ENCODE data around the gene HCAR2. TPM values are rescaled to one million over a fixed set of nuclear protein-coding genes. Genes with fewer than 3 reads are reported as not detected.

The HCAR2 gene
- total RNA-seq, 3 donors from 2014 or later (not counting 1 experiment from before 2014, with no cell fraction given), result 1.3 to 8.5 (median 1.5) TPM

DNA sequence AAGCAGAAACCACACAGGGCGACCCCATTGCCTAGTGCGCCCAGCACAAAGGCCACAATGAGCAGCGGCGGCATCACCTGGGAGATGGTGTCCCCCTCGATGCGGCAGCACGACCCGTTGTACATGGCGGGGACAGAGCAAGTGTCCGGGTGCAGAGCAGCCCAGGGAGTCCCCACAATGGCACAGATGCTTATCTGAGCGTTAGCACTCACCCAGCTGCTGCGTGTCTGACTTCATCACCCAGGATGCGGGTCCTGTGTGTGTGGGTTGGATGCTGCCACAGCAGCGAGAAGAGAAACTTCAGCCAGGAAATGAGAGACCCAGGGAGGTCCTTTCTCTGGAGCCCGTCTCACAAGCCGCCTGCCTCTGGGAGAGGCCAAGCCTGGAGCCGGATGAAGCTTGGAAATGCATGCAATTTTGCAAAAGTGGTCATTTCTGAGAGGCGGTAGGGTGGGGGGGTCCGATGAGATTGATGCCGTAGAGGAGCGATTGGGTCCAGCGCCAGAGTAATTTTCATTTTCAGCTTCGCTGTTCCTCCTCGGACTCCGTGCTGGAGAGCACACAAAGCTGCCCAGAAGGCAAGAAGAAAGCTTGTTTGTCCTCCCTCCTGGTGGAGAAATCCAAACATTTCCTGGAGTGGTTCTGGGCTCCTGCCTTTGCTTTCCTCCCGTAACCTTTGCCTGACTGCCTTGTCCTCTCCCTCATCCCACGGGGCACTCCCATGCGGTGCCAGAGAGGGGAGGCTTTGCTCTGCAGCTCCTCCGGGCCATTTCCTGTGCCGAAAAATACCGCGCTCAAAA lies 27.3 kb upstream of the HCAR2 start, which contains the start of gene HCAR1:
HCAR1 (minus strand) TSS at position 630 of the 800 bp plus-strand sequence; CDS start at position 125, 505 bp downstream.
- intact Hi-C loops (cut with micrococcal nuclease), result no loop called here
- peak in 1 of 3 donors; percentile 45 for ATAC-seq

DNA sequence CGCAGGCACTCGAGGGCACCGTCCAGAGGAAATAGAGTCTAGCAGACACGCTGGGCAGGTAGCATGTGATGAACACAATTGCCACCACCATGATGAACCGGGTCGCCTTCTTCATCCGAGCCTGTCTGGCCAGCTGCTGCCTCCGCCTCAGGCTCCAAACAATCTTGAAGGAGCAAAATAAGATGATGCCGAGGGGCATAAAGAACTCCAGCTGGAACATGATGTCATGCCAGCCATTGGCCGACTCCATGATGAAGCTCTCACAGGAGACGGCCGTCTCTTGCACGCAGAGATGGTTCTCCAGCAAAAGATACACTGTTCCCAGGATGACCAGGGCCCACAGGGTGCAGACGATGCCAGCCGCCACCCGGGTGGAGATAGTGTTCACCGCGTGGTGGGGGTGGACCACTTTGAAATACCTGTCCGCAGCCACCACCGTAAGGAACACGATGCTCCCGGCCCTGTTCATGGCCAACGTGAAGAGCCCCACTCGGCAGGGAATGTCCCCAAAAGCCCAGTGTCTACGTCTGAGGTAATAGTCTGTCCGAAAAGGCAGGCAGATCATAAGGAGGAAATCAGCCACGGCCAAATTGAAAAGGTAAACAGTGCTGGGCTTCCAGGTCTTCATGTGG lies 26.5 kb upstream of the HCAR2 start:
- Mint-ChIP-seq H3K9me3 (no peaks in the 10 kb centered on the region), H3K27ac (no peak overlapping the region), H3K4me3 (no peak overlapping the region), H3K36me3 (no peaks in the 10 kb centered on the region), H3K27me3 (ENCODE audit: low read depth in 2 of 2) (peaks cover 0 to 9% of the 10 kb centered on the region in 2 donors), H3K4me1 (no peaks in the 10 kb centered on the region)
- no peaks in the 10 kb centered on the region for H3K9me3 ChIP-seq (ENCODE audit: control insufficient read depth, insufficient read depth, low read length)
- H3K27me3 ChIP-seq (ENCODE audit: control insufficient read depth, insufficient read depth, low read length), result no peaks in the 10 kb centered on the region
- TF ChIP-seq, protein P1, sequence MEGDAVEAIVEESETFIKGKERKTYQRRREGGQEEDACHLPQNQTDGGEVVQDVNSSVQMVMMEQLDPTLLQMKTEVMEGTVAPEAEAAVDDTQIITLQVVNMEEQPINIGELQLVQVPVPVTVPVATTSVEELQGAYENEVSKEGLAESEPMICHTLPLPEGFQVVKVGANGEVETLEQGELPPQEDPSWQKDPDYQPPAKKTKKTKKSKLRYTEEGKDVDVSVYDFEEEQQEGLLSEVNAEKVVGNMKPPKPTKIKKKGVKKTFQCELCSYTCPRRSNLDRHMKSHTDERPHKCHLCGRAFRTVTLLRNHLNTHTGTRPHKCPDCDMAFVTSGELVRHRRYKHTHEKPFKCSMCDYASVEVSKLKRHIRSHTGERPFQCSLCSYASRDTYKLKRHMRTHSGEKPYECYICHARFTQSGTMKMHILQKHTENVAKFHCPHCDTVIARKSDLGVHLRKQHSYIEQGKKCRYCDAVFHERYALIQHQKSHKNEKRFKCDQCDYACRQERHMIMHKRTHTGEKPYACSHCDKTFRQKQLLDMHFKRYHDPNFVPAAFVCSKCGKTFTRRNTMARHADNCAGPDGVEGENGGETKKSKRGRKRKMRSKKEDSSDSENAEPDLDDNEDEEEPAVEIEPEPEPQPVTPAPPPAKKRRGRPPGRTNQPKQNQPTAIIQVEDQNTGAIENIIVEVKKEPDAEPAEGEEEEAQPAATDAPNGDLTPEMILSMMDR (IDR thresholded peaks at IDR 0.05), result no peak
- H3K27ac ChIP-seq (ENCODE audit: low read length), result no peak overlapping the region
- WGBS (ENCODE audit: insufficient coverage), result 95% methylated on average over 27 of the region's 27 CpGs
- no peak overlapping the region for H3K4me3 ChIP-seq (ENCODE audit: low read length)
- DNase-seq (no peak), ATAC-seq (no peak)
- H3K36me3 ChIP-seq (ENCODE audit: control insufficient read depth, insufficient read depth, low read length), result no peaks in the 10 kb centered on the region
- peaks cover 2% of the 10 kb centered on the region for H3K4me1 ChIP-seq (ENCODE audit: control insufficient read depth, insufficient read depth, low read length)
- intact Hi-C loops (cut with micrococcal nuclease), result no loop called here

More for the DNA sequence above, 27.3 kb upstream of the HCAR2 start, which contains the start of gene HCAR1:
- TF ChIP-seq, protein P1 (IDR thresholded peaks at IDR 0.05), result no peak
- H3K27me3 Mint-ChIP-seq (ENCODE audit: low read depth in 2 of 2), result peaks cover 0 to 9% of the 10 kb centered on the region in 2 donors
- DNase-seq, result peak in 1 of 2 donors; percentile 48
- H3K4me3 ChIP-seq (ENCODE audit: low read length), result no peak within 1 kb of the TSS
- no peaks in the 10 kb centered on the region for H3K9me3 ChIP-seq (ENCODE audit: control insufficient read depth, insufficient read depth, low read length)
- WGBS (ENCODE audit: insufficient coverage), result 77% methylated on average over 32 of the region's 32 CpGs
- no peaks in the 10 kb centered on the region for H3K36me3 Mint-ChIP-seq
- no peak within 1 kb of the TSS for H3K27ac ChIP-seq (ENCODE audit: low read length)
- no peaks in the 10 kb centered on the region for H3K27me3 ChIP-seq (ENCODE audit: control insufficient read depth, insufficient read depth, low read length)
- no peak within 1 kb of the TSS for H3K27ac Mint-ChIP-seq
- no peaks in the 10 kb centered on the region for H3K4me1 Mint-ChIP-seq
- H3K4me3 Mint-ChIP-seq, result no peak within 1 kb of the TSS
- H3K4me1 ChIP-seq (ENCODE audit: control insufficient read depth, insufficient read depth, low read length), result peaks cover 2% of the 10 kb centered on the region
- H3K36me3 ChIP-seq (ENCODE audit: control insufficient read depth, insufficient read depth, low read length), result no peaks in the 10 kb centered on the region
- H3K9me3 Mint-ChIP-seq, result no peaks in the 10 kb centered on the region

DNA sequence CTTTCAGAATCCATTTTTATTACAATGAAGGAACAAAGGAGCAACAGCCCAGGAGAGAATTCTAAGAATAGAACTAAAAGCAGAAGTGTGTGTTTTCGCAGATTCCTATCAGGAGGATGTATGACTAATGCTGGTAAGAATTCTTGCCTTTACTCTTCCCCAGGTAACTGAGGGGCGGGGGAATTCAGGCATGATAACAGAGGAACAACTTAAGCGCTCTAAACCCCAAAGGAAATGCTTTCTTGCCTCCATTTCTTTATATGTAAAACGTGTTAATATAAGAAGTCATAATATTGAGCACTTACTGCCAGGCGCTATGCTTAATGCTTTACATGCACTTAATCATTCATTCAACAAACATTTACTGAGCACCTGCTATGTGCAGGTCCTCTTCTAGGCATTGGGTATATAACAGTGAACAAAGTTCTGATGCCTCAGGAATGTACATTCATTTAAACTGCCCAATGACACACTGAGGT lies 23.0 kb upstream of the HCAR2 start:
- intact Hi-C loops (cut with micrococcal nuclease), result no loop called here
- TF ChIP-seq, protein P1 (IDR thresholded peaks at IDR 0.05), result no peak
- no peak overlapping the region for H3K27ac ChIP-seq (ENCODE audit: low read length)
- peak in 1 of 2 donors; percentile 18 for DNase-seq
- H3K27me3 ChIP-seq (ENCODE audit: control insufficient read depth, insufficient read depth, low read length), result no peaks in the 10 kb centered on the region
- no peaks in the 10 kb centered on the region for H3K36me3 Mint-ChIP-seq
- H3K36me3 ChIP-seq (ENCODE audit: control insufficient read depth, insufficient read depth, low read length), result no peaks in the 10 kb centered on the region
- H3K4me3 ChIP-seq (ENCODE audit: low read length), result no peak overlapping the region
- WGBS (ENCODE audit: insufficient coverage), result 6% methylated on average over 2 of the region's 5 CpGs
- no peaks in the 10 kb centered on the region for H3K4me1 Mint-ChIP-seq
- H3K9me3 Mint-ChIP-seq, result no peaks in the 10 kb centered on the region
- ATAC-seq, result peak in 2 of 3 donors; percentile 26 to 67
- no peak overlapping the region for H3K27ac Mint-ChIP-seq
- peaks cover 2% of the 10 kb centered on the region for H3K4me1 ChIP-seq (ENCODE audit: control insufficient read depth, insufficient read depth, low read length)
- peaks cover 0 to 10% of the 10 kb centered on the region in 2 donors for H3K27me3 Mint-ChIP-seq (ENCODE audit: low read depth in 2 of 2)
- H3K9me3 ChIP-seq (ENCODE audit: control insufficient read depth, insufficient read depth, low read length), result no peaks in the 10 kb centered on the region
- no peak overlapping the region for H3K4me3 Mint-ChIP-seq

Data from natural killer cell (primary cell).